GM12874 (cell line): ENCODE data around the gene NT5DC1.

Experiments used
- TF ChIP-seq, protein P1 (sequence below): IDR thresholded peaks from 2 replicates; pipeline ENCODE4 v1.5.1; 2011; ENCODE audit warnings: low read depth, mild to moderate bottlenecking, control low read depth, low read length, moderate library complexity; ENCODE audit not compliant: insufficient read depth

NT5DC1 gene

DNA sequence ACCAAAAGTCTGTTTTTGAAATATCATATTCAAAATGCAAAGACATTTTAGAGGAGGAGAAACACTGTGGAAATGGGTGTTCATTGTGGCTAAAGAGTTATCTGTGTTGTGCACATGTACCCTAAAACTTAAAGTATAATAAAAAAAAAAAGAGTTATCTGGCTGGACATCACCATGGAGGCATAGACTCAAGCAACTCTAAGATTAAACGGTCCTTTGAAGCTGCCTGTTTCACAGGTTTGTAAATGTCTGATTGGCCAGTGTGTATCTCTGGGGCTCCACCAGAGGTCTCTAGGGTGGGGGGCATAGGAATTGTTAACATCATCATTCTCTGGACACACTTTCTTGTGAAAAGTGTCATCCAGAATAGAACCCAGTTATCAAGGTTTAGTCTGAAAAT, 114.0 kb downstream of the NT5DC1 start:
- TF ChIP-seq, protein P1, sequence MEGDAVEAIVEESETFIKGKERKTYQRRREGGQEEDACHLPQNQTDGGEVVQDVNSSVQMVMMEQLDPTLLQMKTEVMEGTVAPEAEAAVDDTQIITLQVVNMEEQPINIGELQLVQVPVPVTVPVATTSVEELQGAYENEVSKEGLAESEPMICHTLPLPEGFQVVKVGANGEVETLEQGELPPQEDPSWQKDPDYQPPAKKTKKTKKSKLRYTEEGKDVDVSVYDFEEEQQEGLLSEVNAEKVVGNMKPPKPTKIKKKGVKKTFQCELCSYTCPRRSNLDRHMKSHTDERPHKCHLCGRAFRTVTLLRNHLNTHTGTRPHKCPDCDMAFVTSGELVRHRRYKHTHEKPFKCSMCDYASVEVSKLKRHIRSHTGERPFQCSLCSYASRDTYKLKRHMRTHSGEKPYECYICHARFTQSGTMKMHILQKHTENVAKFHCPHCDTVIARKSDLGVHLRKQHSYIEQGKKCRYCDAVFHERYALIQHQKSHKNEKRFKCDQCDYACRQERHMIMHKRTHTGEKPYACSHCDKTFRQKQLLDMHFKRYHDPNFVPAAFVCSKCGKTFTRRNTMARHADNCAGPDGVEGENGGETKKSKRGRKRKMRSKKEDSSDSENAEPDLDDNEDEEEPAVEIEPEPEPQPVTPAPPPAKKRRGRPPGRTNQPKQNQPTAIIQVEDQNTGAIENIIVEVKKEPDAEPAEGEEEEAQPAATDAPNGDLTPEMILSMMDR, result no peak

DNA sequence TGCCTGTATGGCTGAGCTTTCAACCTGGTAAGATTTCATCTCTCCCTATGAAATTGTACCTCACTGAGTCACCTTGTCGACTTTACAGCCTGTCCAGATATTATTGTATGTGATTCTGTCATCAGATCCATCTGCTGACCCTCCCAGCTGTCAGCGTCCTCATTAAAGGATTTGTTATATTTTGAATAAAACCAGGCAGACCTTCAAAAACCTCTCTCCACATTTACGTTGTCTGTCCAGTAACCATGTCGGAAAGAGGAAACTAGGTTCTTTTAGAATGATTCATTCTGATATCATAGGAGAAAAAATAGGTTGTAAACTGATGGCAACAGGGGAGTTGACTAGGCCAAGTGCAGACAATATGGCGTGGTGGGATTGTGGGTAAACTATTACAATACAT, 114.8 kb downstream of the NT5DC1 start:
- TF ChIP-seq, protein P1, result no peak

DNA sequence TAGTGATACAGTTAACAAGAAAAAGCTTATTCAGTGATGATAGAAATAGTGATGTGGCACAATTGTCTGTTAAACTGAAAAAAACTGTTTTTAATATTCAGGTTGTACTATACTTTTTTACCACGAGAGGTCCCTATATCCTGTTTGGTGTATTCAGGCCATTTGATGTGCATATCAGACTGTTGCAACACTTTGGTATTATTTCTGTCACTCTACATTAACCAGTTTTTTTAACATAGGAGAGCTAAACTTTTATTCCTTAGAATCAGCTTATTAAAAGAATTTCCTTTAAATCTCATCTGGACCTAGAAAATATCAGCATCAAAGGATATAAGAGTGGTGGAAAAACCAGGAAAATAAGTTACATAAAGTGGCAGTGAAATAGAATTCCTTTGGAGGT, 116.4 kb downstream of the NT5DC1 start:
- TF ChIP-seq, protein P1, result peak; percentile 32; the same call in 1 of the 2 replicates

DNA sequence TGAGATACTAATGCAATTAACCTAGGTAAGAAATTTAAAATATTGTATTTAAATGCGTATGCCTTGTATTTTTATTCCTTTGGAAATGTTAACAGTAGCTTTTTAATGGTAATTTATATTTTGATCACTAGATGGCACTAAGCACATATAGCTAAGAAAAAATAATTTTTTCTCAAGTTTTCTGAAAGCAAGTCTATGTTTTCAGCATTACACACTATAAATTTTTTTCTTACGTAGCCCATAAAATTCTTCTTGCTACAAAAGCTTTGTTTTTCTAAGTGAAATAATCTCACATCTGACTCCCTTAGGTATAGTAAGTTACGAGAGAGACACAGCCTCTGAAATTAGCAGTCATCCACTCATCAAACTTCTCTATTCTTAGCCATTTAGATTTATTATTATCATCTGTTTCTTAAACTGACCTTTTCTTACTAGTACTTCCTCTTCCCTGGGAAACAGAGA, 117.5 kb downstream of the NT5DC1 start:
- TF ChIP-seq, protein P1, result no peak

DNA sequence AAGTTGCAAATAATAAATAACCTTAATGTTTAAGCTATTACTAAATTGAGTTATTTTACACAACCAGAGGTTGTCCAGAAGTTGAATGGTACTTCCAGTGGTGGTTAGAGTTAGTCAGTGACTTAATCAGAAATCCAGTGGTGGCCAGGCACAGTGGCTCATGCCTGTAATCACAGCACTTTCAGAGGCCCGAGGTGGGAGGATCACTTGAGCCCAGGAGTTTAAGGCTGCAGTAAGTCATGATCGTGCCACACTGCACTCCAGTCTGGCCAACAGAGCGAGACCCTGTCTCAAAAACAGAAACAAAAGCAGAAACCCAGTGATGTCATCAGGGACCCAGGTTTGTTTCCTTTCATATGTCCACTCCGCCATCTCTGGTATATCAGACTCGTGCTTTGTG, 118.2 kb downstream of the NT5DC1 start:
- TF ChIP-seq, protein P1, result no peak

DNA sequence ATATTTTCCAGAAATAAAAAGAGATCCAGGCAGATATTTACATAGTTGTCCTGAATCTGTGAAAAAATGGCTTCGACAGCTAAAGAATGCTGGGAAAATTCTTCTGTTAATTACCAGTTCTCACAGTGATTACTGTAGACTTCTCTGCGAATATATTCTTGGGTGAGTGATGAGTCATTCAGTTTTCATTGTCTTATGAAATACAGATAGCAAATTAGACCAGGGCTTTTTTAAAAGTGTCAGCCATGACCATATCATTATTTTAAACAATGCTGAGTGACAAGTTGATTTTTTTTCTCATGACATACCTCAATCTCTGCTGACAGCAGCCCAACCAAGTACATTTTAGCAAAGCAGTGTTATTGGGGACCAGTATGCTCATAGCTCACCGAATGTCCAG, 120.4 kb downstream of the NT5DC1 start:
- TF ChIP-seq, protein P1, result no peak

- TF ChIP-seq, protein P1, result no peak
These were observed 121.3 kb downstream of the NT5DC1 start for GRCh38 chr6:116221911-116222310.
